ENCODE results near the gene CATSPER3. TPM values are rescaled to one million over a fixed set of nuclear protein-coding genes. Genes with fewer than 3 reads are reported as not detected.
A peak's percentile ranks its signal among the peaks of the same experiment; 100 is the strongest.

Gene CATSPER3
- total and polyA plus RNA-seq, 2 of the 8 experiments (the other 6 are each of a cell fraction or from before 2014, with no cell fraction given): 0.62 TPM; not detected in 1

MicroRNAs within 50 kb of the gene (microRNA counts, 767-probe panel; counts per million panel counts)
- microRNA hsa-miR-4461: 879 counts per million, percentile 95 among the panel's probes with 10 or more counts

Small RNA genes within 50 kb of the gene (microRNA-seq; reads per million reads assigned to microRNA genes)
- gene MIR4461 (ENCODE audit: borderline microRNAs expressed in 2 of 2, borderline number of aligned reads in 2 of 2, borderline replicate concordance in 1 of 2): 0 reads per million in 2 experiments

Small RNA genes within 50 kb of the gene (small RNA-seq; reads per million reads assigned to genes)
- not detected for gene MIR4461 (ENCODE audit: insufficient read depth)
- not detected for gene MTND3P25 (ENCODE audit: insufficient read depth)
- not detected for gene MTND4LP30 (ENCODE audit: insufficient read depth)

Other genes with a start within 250 kb of the CATSPER3 start
- gene CAMLG, start 229.4 kb upstream of the CATSPER3 start, total RNA-seq (2021; fragmentation: NEBNext Ultra II Directional; extraction: Animal tissue kit (Norgen Biotek cat#: 25700)): 42.0 and 42.8 TPM in 2 replicates
- 10.8 and 12.3 TPM in 2 replicates for gene CAMLG, start 229.4 kb upstream of the CATSPER3 start, polyA plus RNA-seq (2011; rRNA removed)
- gene DDX46, start 209.1 kb upstream of the CATSPER3 start, total RNA-seq (2021; fragmentation: NEBNext Ultra II Directional; extraction: Animal tissue kit (Norgen Biotek cat#: 25700)): 100.0 and 110 TPM in 2 replicates
- 17.2 and 22.6 TPM in 2 replicates for gene DDX46, start 209.1 kb upstream of the CATSPER3 start, polyA plus RNA-seq (2011; rRNA removed)
- gene C5orf24, start 121.9 kb upstream of the CATSPER3 start, total RNA-seq (2021; fragmentation: NEBNext Ultra II Directional; extraction: Animal tissue kit (Norgen Biotek cat#: 25700)): 19.6 and 20.2 TPM in 2 replicates
- gene C5orf24, start 121.9 kb upstream of the CATSPER3 start, polyA plus RNA-seq (2011; rRNA removed): 6.0 and 11.1 TPM in 2 replicates
- 30.8 and 34.5 TPM in 2 replicates for gene TXNDC15, start 93.5 kb upstream of the CATSPER3 start, total RNA-seq (2021; fragmentation: NEBNext Ultra II Directional; extraction: Animal tissue kit (Norgen Biotek cat#: 25700))
- gene TXNDC15, start 93.5 kb upstream of the CATSPER3 start, polyA plus RNA-seq (2011; rRNA removed): 20.1 and 22.8 TPM in 2 replicates
- gene PCBD2, start 62.8 kb upstream of the CATSPER3 start, total RNA-seq (2021; fragmentation: NEBNext Ultra II Directional; extraction: Animal tissue kit (Norgen Biotek cat#: 25700)): 7.2 and 10.3 TPM in 2 replicates
- gene PCBD2, start 62.8 kb upstream of the CATSPER3 start, polyA plus RNA-seq (2011; rRNA removed): 4.4 and 4.8 TPM in 2 replicates
- gene PITX1, start 66.3 kb downstream of the CATSPER3 start, total RNA-seq (2021; fragmentation: NEBNext Ultra II Directional; extraction: Animal tissue kit (Norgen Biotek cat#: 25700)): not detected in 2 replicates
- 0.03 and 0.05 TPM in 2 replicates for gene PITX1, start 66.3 kb downstream of the CATSPER3 start, polyA plus RNA-seq (2011; rRNA removed)